Caco-2 (cell line): ENCODE results near the gene LRRC4C. TPM values are rescaled to one million over a fixed set of nuclear protein-coding genes. Genes with fewer than 3 reads are reported as not detected.

Source experiments
- BruUV-seq: library from RNA; stranded (reverse); fragments of 400-500 nt; replicated peaks from 2 replicates; lab custom pipeline; 2021; lab: Mats Ljungman, UMichigan
- CTCF ChIA-PET: fragments of 300-600 bp; sonication (Branson Sonifier 250); formaldehyde crosslinking; loops from one replicate; lab custom pipeline; 2022; ENCODE audit warnings: antibody characterized with exemption; lab: Charles Lee
- POLR2A ChIA-PET: fragments of 300-600 bp; sonication (Branson Sonifier 250); formaldehyde crosslinking; loops from one replicate; lab custom pipeline; 2022; ENCODE audit warnings: antibody characterized with exemption; lab: Charles Lee
- DNase-seq, 2 experiments: peaks; one replicate each; pipeline versions ENCODE4 v3.0.0 to v3.0.0-alpha.2; 2020 to 2022
- H3K27me3 ChIP-seq: replicated peaks from 2 replicates; pipeline ENCODE4 v1.6.0; 2011; ENCODE audit warnings: low read length; ENCODE audit not compliant: control insufficient read depth, insufficient read depth
- H3K36me3 ChIP-seq: 2 replicates; pipeline ENCODE4 v1.5.1; 2011; ENCODE audit warnings: low read length; ENCODE audit not compliant: control insufficient read depth, insufficient read depth
- H3K4me1 ChIP-seq: fragments of 250-450 bp; sonication (Bioruptor Pico); 2 replicates; pipeline ENCODE4 v1.5.1; 2020; ENCODE audit warnings: mild to moderate bottlenecking
- H3K4me3 ChIP-seq: 2 replicates; pipeline ENCODE4 v1.5.1; 2011; ENCODE audit warnings: low read depth, mild to moderate bottlenecking, control low read depth, low read length
- H3K9me3 ChIP-seq: fragments of 250-450 bp; sonication (Bioruptor Pico); 2 replicates; pipeline ENCODE4 v1.5.1; 2020; ENCODE audit warnings: mild to moderate bottlenecking, moderate library complexity
- H3K27ac Mint-ChIP-seq: one replicate; pipeline ENCODE4 v1.8.0; 2022; ENCODE audit warnings: mixed read lengths; ENCODE audit not compliant: unreplicated experiment
- H3K27me3 Mint-ChIP-seq: one replicate; pipeline ENCODE4 v1.8.0; 2022; ENCODE audit warnings: mixed read lengths; ENCODE audit not compliant: insufficient read depth, unreplicated experiment
- H3K36me3 Mint-ChIP-seq: one replicate; pipeline ENCODE4 v1.8.0; 2022; ENCODE audit warnings: mild to moderate bottlenecking, mixed read lengths; ENCODE audit not compliant: insufficient read depth, unreplicated experiment
- H3K4me1 Mint-ChIP-seq: one replicate; pipeline ENCODE4 v1.8.0; 2022; ENCODE audit warnings: low read depth, mixed read lengths; ENCODE audit not compliant: unreplicated experiment
- H3K4me3 Mint-ChIP-seq: one replicate; pipeline ENCODE4 v1.8.0; 2022; ENCODE audit warnings: mild to moderate bottlenecking, moderate library complexity, mixed read lengths; ENCODE audit not compliant: unreplicated experiment
- H3K9me3 Mint-ChIP-seq: one replicate; pipeline ENCODE4 v1.8.0; 2022; ENCODE audit warnings: mixed read lengths; ENCODE audit not compliant: unreplicated experiment
- CTCF ChIP-seq, 2 experiments: fragments of 200-600 bp in 1 of 2; IDR thresholded peaks; 1 replicate in 1 of 2; 2 replicates in 1 of 2; pipeline versions ENCODE4 v1.5.1 to v1.8.0; 2011 to 2022; ENCODE audit warnings: antibody characterized with exemption in 1 of 2, control low read depth in 1 of 2, inconsistent platforms in 1 of 2, low read depth in 1 of 2, low read length in 1 of 2, mild to moderate bottlenecking in 1 of 2, moderate library complexity in 1 of 2; ENCODE audit not compliant: insufficient read depth in 1 of 2, severe bottlenecking in 1 of 2, unreplicated experiment in 1 of 2
- intact Hi-C: fragments of 100-400 bp; cut with micrococcal nuclease; formaldehyde crosslinking; loops from one replicate; pipeline ENCODE4 v1.10.0; 2022; ENCODE audit not compliant: unreplicated experiment
- total RNA-seq: library from RNA; stranded (reverse); gene quantifications from 2 replicates; pipeline ENCODE4 v1.2.3, GENCODE V29; 2022

The LRRC4C gene
- total RNA-seq, 1 experiment from 2014 or later, result not detected

- CTCF ChIA-PET, result no interaction called here
- H3K27me3 ChIP-seq, result no peaks in the 10 kb centered on the region
- intact Hi-C loops, result no loop called here
- BruUV-seq, result no TSS peak
- H3K4me1 ChIP-seq, result no peaks in the 10 kb centered on the region
- Mint-ChIP-seq H3K27me3 (no peaks in the 10 kb centered on the region), H3K9me3 (no peaks in the 10 kb centered on the region), H3K36me3 (no peaks in the 10 kb centered on the region), H3K4me3 (no peak overlapping the region), H3K27ac (no peak overlapping the region), H3K4me1 (peaks cover 10% of the 10 kb centered on the region)
- no peaks in the 10 kb centered on the region for H3K36me3 ChIP-seq
- TF ChIP-seq CTCF (IDR thresholded peaks at IDR 0.05; ENCODE audit: insufficient read depth in 1 of 2, low read depth in 1 of 2, low read length in 1 of 2, severe bottlenecking in 1 of 2, unreplicated experiment in 1 of 2), result no peak
- DNase-seq, result no peak
- H3K9me3 ChIP-seq, result no peaks in the 10 kb centered on the region
- POLR2A ChIA-PET, result no interaction called here
- H3K4me3 ChIP-seq, result no peak overlapping the region
These were observed 1024.1 kb downstream of the LRRC4C start for GRCh38 chr11:40435344-40435743.

GRCh38 chr11:40434926-40435325 lies 1024.5 kb downstream of the LRRC4C start:
- intact Hi-C loops, result no loop called here
- H3K4me3 ChIP-seq, result no peak overlapping the region
- no peaks in the 10 kb centered on the region for H3K27me3 ChIP-seq
- Mint-ChIP-seq H3K4me3 (no peak overlapping the region), H3K4me1 (peaks cover 10% of the 10 kb centered on the region), H3K27me3 (no peaks in the 10 kb centered on the region), H3K27ac (no peak overlapping the region), H3K36me3 (no peaks in the 10 kb centered on the region), H3K9me3 (no peaks in the 10 kb centered on the region)
- CTCF ChIA-PET, result no interaction called here
- no TSS peak for BruUV-seq
- POLR2A ChIA-PET, result no interaction called here
- TF ChIP-seq CTCF (IDR thresholded peaks at IDR 0.05; ENCODE audit: insufficient read depth in 1 of 2, low read depth in 1 of 2, low read length in 1 of 2, severe bottlenecking in 1 of 2, unreplicated experiment in 1 of 2), result no peak
- H3K36me3 ChIP-seq, result no peaks in the 10 kb centered on the region
- H3K9me3 ChIP-seq, result no peaks in the 10 kb centered on the region
- DNase-seq, result no peak
- H3K4me1 ChIP-seq, result no peaks in the 10 kb centered on the region

GRCh38 chr11:40432358-40432757 lies 1027.1 kb downstream of the LRRC4C start:
- no peaks in the 10 kb centered on the region for H3K36me3 Mint-ChIP-seq
- ChIA-PET CTCF (no interaction called here), POLR2A (no interaction called here)
- TF ChIP-seq CTCF (IDR thresholded peaks at IDR 0.05; ENCODE audit: insufficient read depth in 1 of 2, low read depth in 1 of 2, low read length in 1 of 2, severe bottlenecking in 1 of 2, unreplicated experiment in 1 of 2), result no peak
- no peaks in the 10 kb centered on the region for H3K9me3 Mint-ChIP-seq
- H3K27me3 Mint-ChIP-seq, result no peaks in the 10 kb centered on the region
- no peaks in the 10 kb centered on the region for H3K4me1 ChIP-seq
- BruUV-seq, result no TSS peak
- H3K36me3 ChIP-seq, result no peaks in the 10 kb centered on the region
- H3K4me1 Mint-ChIP-seq, result peaks cover 10% of the 10 kb centered on the region
- intact Hi-C loops, result no loop called here
- H3K9me3 ChIP-seq, result no peaks in the 10 kb centered on the region
- no peak overlapping the region for H3K27ac Mint-ChIP-seq
- no peak overlapping the region for H3K4me3 Mint-ChIP-seq
- no peaks in the 10 kb centered on the region for H3K27me3 ChIP-seq
- DNase-seq, result no peak
- no peak overlapping the region for H3K4me3 ChIP-seq
